Astrocyte of the spinal cord (primary cell): ENCODE measurements around the gene MAST4.

Source experiments
- DNase-seq: peaks from one replicate; pipeline ENCODE4 v3.0.0; 2011; ENCODE audit warnings: low read depth, low spot score
- H3K4me3 ChIP-seq: 2 replicates; pipeline ENCODE4 v1.5.1; 2011; ENCODE audit warnings: low read depth, mild to moderate bottlenecking, low read length, moderate library complexity
- in situ Hi-C: cut with HindIII; loops from 2 replicates; pipeline ENCODE4 v1.10.0; 2017; ENCODE audit warnings: low sequenced_read_pairs
- TF ChIP-seq, protein P1 (sequence below): IDR thresholded peaks from 2 replicates; pipeline ENCODE4 v1.5.1; 2012; ENCODE audit warnings: low read depth, mild to moderate bottlenecking, low read length, inconsistent platforms

MAST4 gene

DNA sequence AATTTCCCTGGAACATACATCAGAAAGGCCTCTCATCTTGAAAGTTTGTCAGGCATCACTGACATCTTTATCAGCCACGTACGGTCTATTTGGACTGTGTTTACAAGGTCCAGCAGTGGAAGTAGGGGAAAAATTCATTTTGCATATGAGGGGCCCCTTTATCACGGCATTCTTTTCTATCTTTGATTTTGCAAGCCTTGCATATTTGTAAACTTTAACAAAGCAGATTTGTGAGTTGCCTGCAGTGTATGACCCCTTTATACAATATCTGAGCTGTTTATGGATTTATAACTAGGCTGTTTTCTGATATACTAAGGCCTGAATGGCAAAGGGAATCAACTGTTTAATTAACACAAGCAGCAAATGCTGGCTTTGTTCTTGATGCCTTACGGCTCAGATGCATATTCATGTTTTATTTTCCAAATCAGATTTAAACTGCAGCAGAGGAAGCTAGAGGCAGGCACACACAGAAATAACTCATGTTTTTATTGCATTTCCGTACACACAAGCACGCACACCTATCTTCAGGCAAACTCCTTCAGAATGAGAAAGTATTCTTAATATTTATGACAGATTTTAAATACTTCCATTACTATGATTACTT is 539.3 kb downstream of the MAST4 start:
- in situ Hi-C loops = no loop called here
- DNase-seq = no peak
- TF ChIP-seq, protein P1, sequence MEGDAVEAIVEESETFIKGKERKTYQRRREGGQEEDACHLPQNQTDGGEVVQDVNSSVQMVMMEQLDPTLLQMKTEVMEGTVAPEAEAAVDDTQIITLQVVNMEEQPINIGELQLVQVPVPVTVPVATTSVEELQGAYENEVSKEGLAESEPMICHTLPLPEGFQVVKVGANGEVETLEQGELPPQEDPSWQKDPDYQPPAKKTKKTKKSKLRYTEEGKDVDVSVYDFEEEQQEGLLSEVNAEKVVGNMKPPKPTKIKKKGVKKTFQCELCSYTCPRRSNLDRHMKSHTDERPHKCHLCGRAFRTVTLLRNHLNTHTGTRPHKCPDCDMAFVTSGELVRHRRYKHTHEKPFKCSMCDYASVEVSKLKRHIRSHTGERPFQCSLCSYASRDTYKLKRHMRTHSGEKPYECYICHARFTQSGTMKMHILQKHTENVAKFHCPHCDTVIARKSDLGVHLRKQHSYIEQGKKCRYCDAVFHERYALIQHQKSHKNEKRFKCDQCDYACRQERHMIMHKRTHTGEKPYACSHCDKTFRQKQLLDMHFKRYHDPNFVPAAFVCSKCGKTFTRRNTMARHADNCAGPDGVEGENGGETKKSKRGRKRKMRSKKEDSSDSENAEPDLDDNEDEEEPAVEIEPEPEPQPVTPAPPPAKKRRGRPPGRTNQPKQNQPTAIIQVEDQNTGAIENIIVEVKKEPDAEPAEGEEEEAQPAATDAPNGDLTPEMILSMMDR = no peak
- no peak overlapping the region for H3K4me3 ChIP-seq

DNA sequence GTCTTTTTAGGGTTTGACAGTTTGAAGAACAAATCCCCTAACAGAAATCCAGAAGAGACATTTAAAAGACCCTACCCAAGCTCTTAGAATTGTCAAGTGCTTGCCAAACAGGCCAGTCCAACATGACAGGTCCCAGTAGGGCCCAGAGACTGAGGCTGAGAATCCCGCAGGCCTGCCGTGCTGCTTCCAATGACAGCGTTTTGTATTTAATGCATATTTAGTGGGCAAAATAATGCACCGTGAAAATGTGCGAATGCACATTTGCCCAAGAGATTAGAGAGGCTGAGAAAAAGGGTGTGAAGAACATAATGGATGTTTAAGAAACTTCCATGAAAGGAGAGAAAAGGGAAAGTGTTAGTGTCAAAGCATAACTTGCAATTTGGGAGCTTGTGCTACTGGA is 542.8 kb downstream of the MAST4 start:
- TF ChIP-seq, protein P1 = no peak
- in situ Hi-C loops = no loop called here
- no peak for DNase-seq
- H3K4me3 ChIP-seq = no peak overlapping the region

DNA sequence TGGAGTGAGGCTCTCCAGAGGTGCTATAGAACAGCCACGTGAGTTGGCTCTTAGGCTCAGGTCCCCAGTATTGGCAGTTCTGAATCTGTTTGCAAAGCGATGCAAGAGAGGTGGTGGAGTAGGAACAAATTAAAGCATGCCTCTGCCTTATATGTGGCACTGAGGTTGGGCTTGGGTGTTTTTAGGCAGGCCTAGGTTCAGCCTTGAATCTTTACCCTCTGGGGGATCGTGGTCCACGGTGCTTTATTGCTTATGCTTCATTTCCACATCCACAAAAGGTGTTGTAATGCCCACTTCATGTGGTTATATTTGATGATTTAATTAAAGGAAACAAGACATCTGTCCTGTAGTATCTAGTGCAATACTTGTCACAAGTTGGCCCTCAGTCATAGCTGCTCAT is 544.2 kb downstream of the MAST4 start:
- H3K4me3 ChIP-seq = no peak overlapping the region
- no peak for DNase-seq
- in situ Hi-C loops = no loop called here
- TF ChIP-seq, protein P1 = no peak

DNA sequence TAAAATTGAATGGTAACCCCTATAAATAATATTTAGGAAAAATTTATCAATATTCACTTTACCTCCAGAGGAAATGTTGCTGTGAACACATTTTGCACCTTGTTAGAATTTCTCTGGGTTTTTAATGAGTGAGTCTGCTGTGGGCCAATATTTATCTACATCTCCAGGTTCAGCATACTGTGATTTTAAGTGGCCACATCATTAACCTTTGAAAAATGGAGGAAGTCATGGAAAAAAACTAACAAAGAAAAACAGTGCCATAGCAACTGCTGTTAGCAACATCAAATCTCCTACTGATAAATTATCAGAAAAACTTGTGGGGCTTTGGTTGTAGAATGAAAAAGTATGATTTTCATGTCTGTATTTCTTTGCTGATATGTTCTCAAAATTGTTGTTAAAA is 545.5 kb downstream of the MAST4 start:
- H3K4me3 ChIP-seq = no peak overlapping the region
- TF ChIP-seq, protein P1 = no peak
- DNase-seq = no peak
- in situ Hi-C loops = no loop called here

DNA sequence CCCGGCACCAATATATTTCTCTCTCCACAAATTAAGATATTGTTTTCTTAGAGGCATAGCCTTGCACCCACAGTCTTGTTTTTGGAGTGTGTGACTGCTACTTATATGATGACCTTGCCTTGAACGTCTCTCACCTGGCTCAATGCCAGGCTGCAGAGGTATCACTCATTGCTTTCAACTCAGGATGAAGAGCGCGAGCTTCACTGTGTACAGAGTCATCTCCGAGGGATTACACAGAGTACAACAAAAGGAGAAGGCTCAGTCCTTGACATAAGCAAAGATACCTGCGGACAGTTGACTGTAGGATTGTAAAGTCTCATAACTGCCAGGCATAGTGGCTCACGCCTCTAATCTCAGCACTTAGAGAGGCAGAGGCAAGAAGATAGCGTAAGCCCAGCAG is 546.6 kb downstream of the MAST4 start:
- no peak overlapping the region for H3K4me3 ChIP-seq
- TF ChIP-seq, protein P1 = no peak
- DNase-seq = no peak
- in situ Hi-C loops = no loop called here

DNA sequence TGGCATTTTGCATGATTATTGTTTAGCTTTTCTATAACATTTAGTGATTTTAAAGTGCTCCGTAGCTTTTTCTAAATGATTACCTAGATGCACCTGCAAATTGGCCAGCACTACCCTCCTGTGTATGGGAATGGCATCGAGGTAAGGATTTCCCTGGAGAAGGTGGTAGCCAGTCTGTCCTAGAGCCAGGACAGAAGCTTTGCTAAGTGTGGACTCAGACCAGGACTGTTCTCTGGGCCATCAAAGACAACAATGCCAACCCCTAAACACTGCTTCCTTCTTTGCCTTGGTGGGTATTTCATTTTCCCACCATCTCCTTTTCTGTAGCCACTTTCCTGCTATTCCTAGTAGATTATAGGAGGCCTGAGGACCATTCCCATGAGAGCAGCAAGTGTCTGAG is 547.4 kb downstream of the MAST4 start:
- TF ChIP-seq, protein P1 = no peak
- in situ Hi-C loops = no loop called here
- H3K4me3 ChIP-seq = no peak overlapping the region
- no peak for DNase-seq
